Neuronal stem cell (in vitro differentiated cells): Measurements from ENCODE around the gene THSD4.
A peak's percentile ranks its signal among the peaks of the same experiment; 100 is the strongest.

Experiments
- DNase-seq: peaks from one replicate; pipeline ENCODE4 v3.0.0-alpha.2; 2013; ENCODE audit warnings: low spot score
- H2AFZ ChIP-seq: one replicate; pipeline ENCODE4 v1.6.1; 2013; ENCODE audit warnings: mild to moderate bottlenecking, low read length, inconsistent platforms
- H2AK5ac ChIP-seq: 2 replicates; pipeline ENCODE4 v1.6.1; 2013; ENCODE audit warnings: low read depth, mild to moderate bottlenecking, inconsistent platforms, low read length, moderate library complexity, mixed read lengths
- H2BK120ac ChIP-seq: 2 replicates; pipeline ENCODE4 v1.6.1; 2013; ENCODE audit warnings: low read depth, mild to moderate bottlenecking, inconsistent platforms, low read length, moderate library complexity, mixed read lengths
- H2BK12ac ChIP-seq: one replicate; pipeline ENCODE4 v1.6.1; 2013; ENCODE audit warnings: low read length, inconsistent platforms
- H2BK15ac ChIP-seq: 2 replicates; pipeline ENCODE4 v1.6.1; 2013; ENCODE audit warnings: mild to moderate bottlenecking, low read length, inconsistent platforms, mixed read lengths
- H2BK5ac ChIP-seq: one replicate; pipeline ENCODE4 v1.6.1; 2013; ENCODE audit warnings: inconsistent platforms, mild to moderate bottlenecking, low read length, moderate library complexity
- H3K14ac ChIP-seq: one replicate; pipeline ENCODE4 v1.6.1; 2013; ENCODE audit warnings: low read length, inconsistent platforms
- H3K18ac ChIP-seq: 2 replicates; pipeline ENCODE4 v1.6.1; 2013; ENCODE audit warnings: low read length, inconsistent platforms
- H3K23ac ChIP-seq: 2 replicates; pipeline ENCODE4 v1.6.1; 2013; ENCODE audit warnings: low read depth, mild to moderate bottlenecking, mixed read lengths, low read length, inconsistent platforms; ENCODE audit not compliant: poor library complexity
- H3K27ac ChIP-seq: replicated peaks from 3 replicates; pipeline ENCODE4 v1.5.1; 2013; ENCODE audit warnings: low read length, inconsistent platforms
- H3K27me3 ChIP-seq, 3 experiments: 2 replicates each; pipeline ENCODE4 v1.6.1; 2013; ENCODE audit warnings: low read length in 3 of 3, mild to moderate bottlenecking in 2 of 3, inconsistent platforms in 1 of 3, low read depth in 1 of 3, mixed read lengths in 1 of 3, moderate library complexity in 1 of 3; ENCODE audit not compliant: control insufficient read depth in 3 of 3, insufficient read depth in 3 of 3
- H3K36me3 ChIP-seq, 2 donors: replicated peaks in 1 of 2; 2 replicates each; pipeline ENCODE4 v1.6.1; 2013; ENCODE audit warnings: low read length in 2 of 2; ENCODE audit not compliant: control insufficient read depth in 2 of 2, insufficient read depth in 2 of 2
- H3K4ac ChIP-seq: 2 replicates; pipeline ENCODE4 v1.6.1; 2013; ENCODE audit warnings: inconsistent platforms, mild to moderate bottlenecking, low read length, moderate library complexity
- H3K4me1 ChIP-seq, 2 donors: 1 replicate in 1 of 2; 2 replicates in 1 of 2; pipeline ENCODE4 v1.6.1; 2013; ENCODE audit warnings: low read length in 2 of 2, low read depth in 1 of 2; ENCODE audit not compliant: control insufficient read depth in 2 of 2, insufficient read depth in 1 of 2
- H3K4me2 ChIP-seq: one replicate; pipeline ENCODE4 v1.6.1; 2013; ENCODE audit warnings: mild to moderate bottlenecking, low read length, inconsistent platforms; ENCODE audit not compliant: insufficient read depth, poor library complexity, severe bottlenecking
- H3K4me3 ChIP-seq, 2 donors: 2 replicates each; pipeline ENCODE4 v1.5.1; 2013; ENCODE audit warnings: low read length in 2 of 2, mild to moderate bottlenecking in 2 of 2, inconsistent platforms in 1 of 2, moderate library complexity in 1 of 2
- H3K79me1 ChIP-seq: one replicate; pipeline ENCODE4 v1.6.1; 2013; ENCODE audit warnings: low read depth, mild to moderate bottlenecking, inconsistent platforms, low read length, moderate library complexity
- H3K9ac ChIP-seq: one replicate; pipeline ENCODE4 v1.6.1; 2013; ENCODE audit warnings: mild to moderate bottlenecking, low read depth, low read length, inconsistent platforms; ENCODE audit not compliant: poor library complexity
- H3K9me3 ChIP-seq, 2 donors: replicated peaks in 1 of 2; 2 replicates each; pipeline versions ENCODE3 to v1.6.1; 2013; ENCODE audit warnings: low read length in 2 of 2, mild to moderate bottlenecking in 2 of 2, inconsistent platforms in 1 of 2, low read depth in 1 of 2, mixed read lengths in 1 of 2, moderate library complexity in 1 of 2; ENCODE audit not compliant: control insufficient read depth in 2 of 2, insufficient read depth in 1 of 2
- H4K8ac ChIP-seq: one replicate; pipeline ENCODE4 v1.6.1; 2013; ENCODE audit warnings: low read depth, mild to moderate bottlenecking, inconsistent platforms, low read length, moderate library complexity
- H4K91ac ChIP-seq: one replicate; pipeline ENCODE4 v1.6.1; 2013; ENCODE audit warnings: low read length, low read depth, mild to moderate bottlenecking, inconsistent platforms; ENCODE audit not compliant: poor library complexity
- whole genome bisulfite sequencing, 2 donors: extraction: QIAGEN DNeasy Blood & Tissue Kit; methylation state at CpG; one replicate each; pipeline ENCODE4 v1.1.7; 2013; ENCODE audit warnings: missing lambda C conversion rate in 2 of 2, mixed read lengths in 1 of 2; ENCODE audit not compliant: insufficient read length in 2 of 2, insufficient replicate concordance in 1 of 2; ENCODE audit errors: extremely low coverage in 2 of 2; 5-methylcytosine and 5-hydroxymethylcytosine counted together

THSD4 gene

DNA sequence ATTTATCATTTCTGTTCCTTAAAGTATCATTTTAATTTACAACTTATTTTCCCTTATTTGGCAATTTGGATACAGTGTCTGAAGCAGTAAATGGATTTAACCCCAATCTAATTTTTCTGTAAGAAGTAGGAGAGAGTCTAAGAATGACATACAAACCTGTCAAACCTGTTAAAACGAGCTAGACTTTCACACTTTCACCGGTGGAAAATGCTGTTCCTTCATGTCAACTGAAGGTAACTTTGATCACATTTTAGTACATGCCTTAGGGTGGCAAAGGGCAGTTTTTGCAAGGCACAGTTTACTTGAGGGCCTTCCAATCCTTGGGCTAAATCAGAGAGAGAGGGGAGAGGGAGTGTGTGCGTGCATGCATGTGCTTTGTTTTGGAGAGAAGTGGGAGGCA, 221.4 kb downstream of the THSD4 start:
- Histone ChIP-seq H3K27ac (no peak overlapping the region), H2BK120ac (no peak overlapping the region)
- no CpG with 5 or more reads among the region's 3 CpGs for WGBS, 2 donors

DNA sequence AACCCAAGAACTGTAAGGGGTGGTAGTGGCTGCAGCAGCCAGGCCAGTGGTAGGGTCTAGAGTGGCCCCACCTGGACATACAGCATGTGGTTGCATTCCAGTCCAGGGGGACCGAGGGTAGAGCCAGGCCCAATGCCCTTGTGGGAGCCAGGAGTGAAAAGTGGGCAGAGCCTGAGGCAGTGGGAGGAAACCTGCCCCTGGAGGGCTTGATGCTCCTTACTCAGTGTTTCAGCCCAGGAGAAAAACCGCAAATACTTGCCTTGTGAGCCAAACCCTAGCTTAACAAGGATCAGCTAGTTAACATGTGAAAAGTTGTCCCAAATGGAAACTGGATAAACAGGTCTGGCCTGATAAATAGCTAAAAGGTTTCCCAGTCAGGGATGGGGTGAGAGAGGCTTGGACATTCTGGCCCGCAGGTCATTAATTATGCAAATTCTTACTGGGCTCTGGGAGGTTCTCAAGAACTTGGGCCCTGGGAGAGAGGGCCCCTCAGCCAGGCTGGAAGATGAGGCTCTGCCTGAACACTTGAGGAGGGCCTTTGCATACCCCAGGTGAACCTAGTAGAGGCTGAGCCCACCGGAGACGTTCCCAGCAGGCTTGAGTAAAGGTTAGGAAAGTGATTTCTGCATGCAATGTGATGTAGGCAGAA, 222.1 kb downstream of the THSD4 start:
- DNase-seq = no peak
- peaks cover 0 to 3% (median 0%) of the 10 kb centered on the region in 3 experiments for H3K27me3 ChIP-seq
- no peak overlapping the region for H3K4me3 ChIP-seq
- H4K8ac ChIP-seq = no peak overlapping the region
- no peak overlapping the region for H2AFZ ChIP-seq
- no peak overlapping the region for H2BK5ac ChIP-seq
- H3K4me1 ChIP-seq = peaks cover 0 to 5% of the 10 kb centered on the region in 2 donors
- peak overlapping the region; percentile 56 for H3K18ac ChIP-seq
- no peak overlapping the region for H2BK12ac ChIP-seq
- peak overlapping the region; percentile 62 for H3K23ac ChIP-seq
- H2BK120ac ChIP-seq = no peak overlapping the region
- no peak overlapping the region for H3K4ac ChIP-seq
- H4K91ac ChIP-seq = no peak overlapping the region
- H3K79me1 ChIP-seq = no peaks in the 10 kb centered on the region
- H3K4me2 ChIP-seq = no peak overlapping the region
- H3K36me3 ChIP-seq = no peaks in the 10 kb centered on the region
- no CpG with 5 or more reads among the region's 5 CpGs for WGBS, 2 donors
- no peak overlapping the region for H3K9ac ChIP-seq
- H3K14ac ChIP-seq = no peak overlapping the region
- no peak overlapping the region for H3K27ac ChIP-seq
- H3K9me3 ChIP-seq = no peaks in the 10 kb centered on the region
- no peak overlapping the region for H2BK15ac ChIP-seq
- H2AK5ac ChIP-seq = peak overlapping the region; percentile 21

More for the DNA sequence above, 221.4 kb downstream of the THSD4 start:
- no peak overlapping the region for H2BK15ac ChIP-seq
- H2BK12ac ChIP-seq = no peak overlapping the region
- no peak overlapping the region for H4K91ac ChIP-seq
- H2BK5ac ChIP-seq = no peak overlapping the region
- no peaks in the 10 kb centered on the region for H3K79me1 ChIP-seq
- H3K4me2 ChIP-seq = no peak overlapping the region
- H3K36me3 ChIP-seq = no peaks in the 10 kb centered on the region
- H2AK5ac ChIP-seq = peak overlapping the region; percentile 21
- H3K9ac ChIP-seq = no peak overlapping the region
- no peak overlapping the region for H3K4ac ChIP-seq
- peaks cover 0 to 5% of the 10 kb centered on the region in 2 donors for H3K4me1 ChIP-seq
- peaks cover 0 to 3% (median 0%) of the 10 kb centered on the region in 3 experiments for H3K27me3 ChIP-seq
- no peak overlapping the region for H4K8ac ChIP-seq
- H3K14ac ChIP-seq = no peak overlapping the region
- no peak overlapping the region for H3K23ac ChIP-seq
- DNase-seq = no peak
- H3K4me3 ChIP-seq = no peak overlapping the region
- no peak overlapping the region for H3K18ac ChIP-seq
- H3K9me3 ChIP-seq = no peaks in the 10 kb centered on the region
- no peak overlapping the region for H2AFZ ChIP-seq

DNA sequence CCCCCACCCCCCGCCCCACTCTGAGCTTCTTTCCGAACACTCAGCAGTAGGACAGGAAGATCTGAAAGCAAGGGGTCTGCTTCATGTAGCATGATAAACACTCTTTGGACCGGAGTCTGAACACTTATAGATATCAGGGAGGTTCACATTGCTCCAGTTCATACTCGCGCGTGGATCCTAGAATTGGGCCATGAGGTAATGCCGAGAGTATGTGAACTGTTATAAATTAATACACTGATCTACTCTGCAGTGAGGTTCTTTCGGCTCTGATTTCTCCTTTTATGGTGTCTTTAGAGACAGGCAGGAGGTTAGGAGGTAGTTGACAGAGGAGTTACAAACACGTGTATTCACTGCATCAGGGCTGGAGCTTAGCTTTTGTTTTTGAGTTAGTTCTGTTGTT, 223.0 kb downstream of the THSD4 start:
- WGBS, 2 donors = no CpG with 5 or more reads among the region's 9 CpGs
- Histone ChIP-seq H3K79me1 (no peaks in the 10 kb centered on the region), H2BK15ac (no peak overlapping the region), H3K4ac (no peak overlapping the region), H2BK5ac (no peak overlapping the region), H3K4me2 (no peak overlapping the region), H3K4me1 (peaks cover 0 to 5% of the 10 kb centered on the region in 2 donors), H4K8ac (no peak overlapping the region), H3K18ac (no peak overlapping the region), H4K91ac (no peak overlapping the region), H3K9ac (no peak overlapping the region), H3K36me3 (no peaks in the 10 kb centered on the region), H2BK120ac (no peak overlapping the region), H2AK5ac (no peak overlapping the region), H2AFZ (no peak overlapping the region), H3K9me3 (no peaks in the 10 kb centered on the region), H3K27ac (no peak overlapping the region), H3K23ac (no peak overlapping the region), H3K14ac (no peak overlapping the region), H3K4me3 (no peak overlapping the region), H2BK12ac (no peak overlapping the region), H3K27me3 (peaks cover 0 to 3% (median 0%) of the 10 kb centered on the region in 3 experiments)
- no peak for DNase-seq

DNA sequence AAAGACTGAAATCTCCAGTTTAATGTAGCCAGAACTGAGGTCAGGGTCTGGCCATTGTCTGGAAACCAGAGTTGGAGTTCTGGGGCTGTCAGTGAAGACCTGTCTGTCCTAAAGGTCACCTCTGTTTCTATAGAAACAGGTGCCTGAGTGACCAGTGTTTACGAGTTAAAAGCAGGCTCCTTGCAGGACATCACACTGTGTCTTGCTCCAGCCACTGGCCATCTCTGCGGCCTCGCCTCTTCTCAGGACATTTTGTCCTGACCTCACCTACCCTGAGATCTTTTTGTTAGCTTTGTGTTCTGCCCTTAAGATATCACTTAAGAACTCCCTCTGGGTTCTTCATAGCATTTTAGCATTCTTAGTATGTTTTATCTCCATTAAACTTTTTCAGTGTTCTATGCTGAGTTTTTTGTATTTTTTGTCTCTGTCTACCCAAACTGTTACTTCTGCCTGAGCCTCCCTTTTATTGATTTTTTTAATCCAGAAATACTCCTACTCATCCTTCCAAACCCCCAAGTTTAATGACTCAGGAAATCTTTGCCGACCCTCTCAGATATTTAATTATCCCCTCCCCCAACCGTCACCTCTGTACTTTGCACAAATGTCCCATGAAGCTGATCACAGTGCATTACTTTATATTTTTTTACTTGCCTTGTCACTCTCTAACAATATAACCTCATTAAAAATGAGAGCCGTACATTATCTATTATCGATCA, 223.7 kb downstream of the THSD4 start:
- Histone ChIP-seq H3K36me3 (no peaks in the 10 kb centered on the region), H2AFZ (no peak overlapping the region), H3K9ac (no peak overlapping the region), H3K4me2 (no peak overlapping the region), H2BK120ac (no peak overlapping the region), H2AK5ac (no peak overlapping the region), H3K18ac (no peak overlapping the region), H3K23ac (no peak overlapping the region), H3K14ac (no peak overlapping the region), H3K9me3 (no peaks in the 10 kb centered on the region), H3K27me3 (peaks cover 0 to 3% (median 0%) of the 10 kb centered on the region in 3 experiments), H3K4ac (no peak overlapping the region), H3K79me1 (no peaks in the 10 kb centered on the region), H4K8ac (no peak overlapping the region), H2BK12ac (no peak overlapping the region), H3K4me3 (no peak overlapping the region), H2BK5ac (no peak overlapping the region), H2BK15ac (no peak overlapping the region), H3K27ac (no peak overlapping the region), H4K91ac (no peak overlapping the region), H3K4me1 (peaks cover 0 to 5% of the 10 kb centered on the region in 2 donors)
- no peak for DNase-seq
- WGBS, 2 donors = no CpG with 5 or more reads among the region's 7 CpGs
